ENCODE data around the gene PHC2. TPM values are rescaled to one million over a fixed set of nuclear protein-coding genes. Genes with fewer than 3 reads are reported as not detected.
"Not testable (repeated sequence)": the region's sequence is repeated elsewhere in the genome, so short reads cannot be mapped to it uniquely, and the experiment has no call there.

The PHC2 gene
- polyA plus RNA-seq, 1 donor: 58.2 TPM

DNA sequence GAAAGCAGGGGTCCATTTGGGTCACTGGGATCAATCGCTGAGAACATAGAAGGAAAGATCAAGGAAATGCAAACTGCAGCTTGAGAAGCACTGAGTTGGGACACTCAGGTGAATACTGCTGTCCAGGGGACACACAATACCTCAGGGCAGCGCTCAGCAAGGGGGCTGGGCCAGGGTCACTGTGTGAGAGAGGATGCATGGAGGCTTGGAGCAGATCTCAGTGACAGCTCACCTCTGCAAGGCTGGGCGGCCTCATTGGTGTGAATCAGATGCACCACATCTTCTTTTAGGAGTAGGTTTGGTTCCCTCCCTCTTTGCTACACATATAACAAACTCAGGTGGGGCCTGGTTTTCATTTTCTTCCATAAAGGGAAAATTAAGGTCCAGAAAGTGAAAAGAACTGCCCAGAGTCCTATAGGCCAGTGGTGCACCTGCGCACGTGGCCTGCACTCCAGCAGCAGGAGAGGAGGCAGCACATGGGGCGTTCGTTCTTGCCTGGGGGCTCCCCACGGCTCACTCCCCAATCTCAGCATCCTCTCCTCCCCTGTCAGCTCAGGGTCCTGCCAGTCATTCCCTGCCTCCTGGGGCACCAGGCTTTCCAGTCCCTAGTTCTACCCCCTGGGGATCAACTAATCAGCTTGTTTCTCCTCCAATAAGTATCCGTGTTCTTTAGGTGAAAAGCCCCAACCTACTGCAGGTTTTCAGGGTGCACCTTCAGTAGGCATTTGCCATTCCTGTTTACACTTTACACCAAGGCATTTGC, 111.5 kb downstream of the PHC2 start:
- no peaks in the 10 kb centered on the region for H3K9me3 ChIP-seq (ENCODE audit: control insufficient read depth, low read depth, low read length)
- H3K27me3 ChIP-seq (ENCODE audit: control insufficient read depth, insufficient read depth, low read length): no peaks in the 10 kb centered on the region
- H3K4me1 ChIP-seq (ENCODE audit: control insufficient read depth, insufficient read depth, low read length): peaks cover 2% of the 10 kb centered on the region
- DNase-seq: no peak
- H3K27ac ChIP-seq (ENCODE audit: low read length): no peak overlapping the region
- H3K4me3 ChIP-seq (ENCODE audit: low read length): no peak overlapping the region
- peaks cover 22% of the 10 kb centered on the region for H3K36me3 ChIP-seq (ENCODE audit: control insufficient read depth, insufficient read depth, low read length)
- WGBS (ENCODE audit: insufficient coverage, low lambda C conversion rate): no CpG with 5 or more reads among the region's 9 CpGs

DNA sequence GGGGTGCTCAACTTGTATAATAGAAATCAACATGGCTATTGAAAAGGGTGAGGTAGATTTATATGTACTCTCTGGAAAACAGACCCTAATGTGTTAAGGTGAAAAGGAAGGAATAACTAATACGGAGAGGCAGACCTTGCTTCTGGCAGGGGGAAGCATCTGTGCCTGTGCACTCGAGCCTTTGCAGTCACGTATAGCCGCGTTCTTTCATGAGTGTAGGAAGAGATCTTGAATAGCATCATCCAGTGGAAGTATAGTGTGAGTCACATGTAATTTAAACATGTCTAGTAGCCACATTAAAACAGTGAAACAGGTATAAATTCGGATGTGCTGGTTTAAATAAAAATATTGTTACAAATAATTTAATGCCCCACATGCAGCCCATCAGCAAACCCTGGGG, 112.9 kb downstream of the PHC2 start:
- Histone ChIP-seq H3K9me3 (ENCODE audit: control insufficient read depth, low read depth, low read length) (no peaks in the 10 kb centered on the region), H3K4me3 (ENCODE audit: low read length) (no peak overlapping the region), H3K4me1 (ENCODE audit: control insufficient read depth, insufficient read depth, low read length) (peaks cover 9% of the 10 kb centered on the region), H3K36me3 (ENCODE audit: control insufficient read depth, insufficient read depth, low read length) (peaks cover 8% of the 10 kb centered on the region), H3K27me3 (ENCODE audit: control insufficient read depth, insufficient read depth, low read length) (no peaks in the 10 kb centered on the region), H3K27ac (ENCODE audit: low read length) (no peak overlapping the region)
- WGBS (ENCODE audit: insufficient coverage, low lambda C conversion rate): 83% methylated on average over 1 of the region's 6 CpGs
- no peak for DNase-seq

- no peaks in the 10 kb centered on the region for H3K27me3 ChIP-seq (ENCODE audit: control insufficient read depth, insufficient read depth, low read length)
- no peak for DNase-seq
- 80% methylated on average over 1 of the region's 1 CpG for WGBS (ENCODE audit: insufficient coverage, low lambda C conversion rate)
- H3K9me3 ChIP-seq (ENCODE audit: control insufficient read depth, low read depth, low read length): no peaks in the 10 kb centered on the region
- no peak overlapping the region for H3K27ac ChIP-seq (ENCODE audit: low read length)
- H3K4me3 ChIP-seq (ENCODE audit: low read length): no peak overlapping the region
- H3K4me1 ChIP-seq (ENCODE audit: control insufficient read depth, insufficient read depth, low read length): peaks cover 9% of the 10 kb centered on the region
- peaks cover 4% of the 10 kb centered on the region for H3K36me3 ChIP-seq (ENCODE audit: control insufficient read depth, insufficient read depth, low read length)
Observed at GRCh38 chr1:33317354-33317753, 113.5 kb downstream of the PHC2 start.

DNA sequence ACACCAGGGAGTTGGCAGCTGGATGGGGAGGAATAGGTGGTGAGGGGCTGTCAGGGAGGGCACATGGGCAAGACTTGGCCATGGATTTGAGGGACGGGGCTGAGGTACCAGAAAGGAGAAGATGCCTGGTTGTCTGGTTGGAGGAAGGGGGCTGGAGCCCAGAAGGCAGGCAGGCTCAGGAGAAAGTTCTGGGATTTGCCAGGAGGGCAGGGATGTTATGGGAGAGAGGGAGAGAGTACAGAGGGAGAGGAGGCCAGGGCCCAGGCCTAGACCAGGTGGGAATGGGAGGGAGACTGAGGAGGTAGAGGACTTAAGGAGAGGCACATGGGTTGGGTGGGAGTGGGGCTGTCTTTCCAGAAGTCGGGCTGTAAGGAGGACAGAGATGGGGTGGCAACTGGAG, 114.3 kb downstream of the PHC2 start:
- Histone ChIP-seq H3K36me3 (ENCODE audit: control insufficient read depth, insufficient read depth, low read length) (peaks cover 4% of the 10 kb centered on the region), H3K27ac (ENCODE audit: low read length) (no peak overlapping the region), H3K4me3 (ENCODE audit: low read length) (no peak overlapping the region), H3K4me1 (ENCODE audit: control insufficient read depth, insufficient read depth, low read length) (peaks cover 9% of the 10 kb centered on the region), H3K9me3 (ENCODE audit: control insufficient read depth, low read depth, low read length) (no peaks in the 10 kb centered on the region), H3K27me3 (ENCODE audit: control insufficient read depth, insufficient read depth, low read length) (no peaks in the 10 kb centered on the region)
- no peak for DNase-seq
- no CpG with 5 or more reads among the region's 2 CpGs for WGBS (ENCODE audit: insufficient coverage, low lambda C conversion rate)

- H3K27ac ChIP-seq (ENCODE audit: low read length): no peak overlapping the region
- WGBS (ENCODE audit: insufficient coverage, low lambda C conversion rate): no CpG with 5 or more reads among the region's 9 CpGs
- DNase-seq: peak; percentile 44 to 54
- no peaks in the 10 kb centered on the region for H3K36me3 ChIP-seq (ENCODE audit: control insufficient read depth, insufficient read depth, low read length)
- H3K27me3 ChIP-seq (ENCODE audit: control insufficient read depth, insufficient read depth, low read length): no peaks in the 10 kb centered on the region
- H3K9me3 ChIP-seq (ENCODE audit: control insufficient read depth, low read depth, low read length): peaks cover 9% of the 10 kb centered on the region
- peaks cover 9% of the 10 kb centered on the region for H3K4me1 ChIP-seq (ENCODE audit: control insufficient read depth, insufficient read depth, low read length)
- H3K4me3 ChIP-seq (ENCODE audit: low read length): no peak overlapping the region
Observed at GRCh38 chr1:33314416-33314815, 116.5 kb downstream of the PHC2 start.

DNA sequence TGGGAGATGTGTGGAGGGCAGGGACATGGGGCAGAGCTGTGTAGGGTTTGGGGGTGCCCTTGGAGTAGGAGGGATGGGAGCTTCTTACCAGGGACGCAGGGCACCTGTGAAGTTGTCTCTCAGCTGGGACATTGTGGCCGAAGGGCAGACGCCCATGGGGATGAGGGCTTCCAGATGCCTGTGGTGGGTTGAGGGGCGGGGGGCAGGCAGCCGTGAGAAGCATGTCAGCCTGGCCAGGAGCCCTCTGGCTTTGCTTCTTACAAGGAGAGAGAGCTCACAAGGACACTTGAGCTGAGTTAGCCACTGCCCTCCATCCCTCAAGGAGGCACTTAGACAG, 118.5 kb downstream of the PHC2 start:
- Histone ChIP-seq H3K4me3 (ENCODE audit: low read length) (no peak overlapping the region), H3K27me3 (ENCODE audit: control insufficient read depth, insufficient read depth, low read length) (no peaks in the 10 kb centered on the region), H3K27ac (ENCODE audit: low read length) (no peak overlapping the region), H3K36me3 (ENCODE audit: control insufficient read depth, insufficient read depth, low read length) (no peaks in the 10 kb centered on the region), H3K9me3 (ENCODE audit: control insufficient read depth, low read depth, low read length) (peaks cover 10% of the 10 kb centered on the region), H3K4me1 (ENCODE audit: control insufficient read depth, insufficient read depth, low read length) (peaks cover 9% of the 10 kb centered on the region)
- WGBS (ENCODE audit: insufficient coverage, low lambda C conversion rate): no CpG with 5 or more reads among the region's 5 CpGs
- no peak for DNase-seq

GRCh38 chr1:33311706-33312412, 119.0 kb downstream of the PHC2 start:
- DNase-seq: no peak
- Histone ChIP-seq H3K4me1 (ENCODE audit: control insufficient read depth, insufficient read depth, low read length) (peaks cover 9% of the 10 kb centered on the region), H3K9me3 (ENCODE audit: control insufficient read depth, low read depth, low read length) (peaks cover 10% of the 10 kb centered on the region), H3K4me3 (ENCODE audit: low read length) (no peak overlapping the region), H3K36me3 (ENCODE audit: control insufficient read depth, insufficient read depth, low read length) (no peaks in the 10 kb centered on the region), H3K27ac (ENCODE audit: low read length) (no peak overlapping the region), H3K27me3 (ENCODE audit: control insufficient read depth, insufficient read depth, low read length) (peaks cover 2% of the 10 kb centered on the region)
- WGBS (ENCODE audit: insufficient coverage, low lambda C conversion rate): no CpG with 5 or more reads among the region's 7 CpGs

- peaks cover 12% of the 10 kb centered on the region for H3K27me3 ChIP-seq (ENCODE audit: control insufficient read depth, insufficient read depth, low read length)
- H3K27ac ChIP-seq (ENCODE audit: low read length): no peak overlapping the region
- DNase-seq: no peak
- no peaks in the 10 kb centered on the region for H3K36me3 ChIP-seq (ENCODE audit: control insufficient read depth, insufficient read depth, low read length)
- no CpG with 5 or more reads among the region's 8 CpGs for WGBS (ENCODE audit: insufficient coverage, low lambda C conversion rate)
- no peak overlapping the region for H3K4me3 ChIP-seq (ENCODE audit: low read length)
- H3K4me1 ChIP-seq (ENCODE audit: control insufficient read depth, insufficient read depth, low read length): peaks cover 9% of the 10 kb centered on the region
- peaks cover 10% of the 10 kb centered on the region for H3K9me3 ChIP-seq (ENCODE audit: control insufficient read depth, low read depth, low read length)
Observed at GRCh38 chr1:33310702-33311101, 120.2 kb downstream of the PHC2 start.

DNA sequence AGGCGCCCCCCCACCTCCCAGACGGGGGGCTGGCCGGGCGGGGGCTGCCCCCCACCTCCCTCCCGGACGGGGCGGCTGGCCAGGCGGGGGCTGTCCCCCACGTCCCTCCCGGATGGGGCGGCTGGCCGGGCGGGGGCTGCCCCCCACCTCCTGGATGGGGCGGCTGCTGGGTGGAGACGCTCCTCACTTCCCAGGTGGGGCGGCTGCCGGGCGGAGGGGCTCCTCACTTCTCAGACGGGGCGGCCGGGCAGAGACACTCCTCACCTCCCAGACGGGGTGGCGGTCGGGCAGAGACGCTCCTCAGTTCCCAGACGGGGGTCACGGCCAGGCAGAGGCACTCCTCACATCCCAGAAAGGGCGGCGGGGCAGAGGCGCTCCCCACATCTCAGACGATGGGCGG, 121.5 kb downstream of the PHC2 start:
- not testable (repeated sequence) for H3K4me3 ChIP-seq (ENCODE audit: low read length); H3K9me3 ChIP-seq (ENCODE audit: control insufficient read depth, low read depth, low read length); DNase-seq; H3K36me3 ChIP-seq (ENCODE audit: control insufficient read depth, insufficient read depth, low read length); H3K27ac ChIP-seq (ENCODE audit: low read length); H3K4me1 ChIP-seq (ENCODE audit: control insufficient read depth, insufficient read depth, low read length)
- no CpG with 5 or more reads among the region's 32 CpGs for WGBS (ENCODE audit: insufficient coverage, low lambda C conversion rate)
- peaks cover 12% of the 10 kb centered on the region for H3K27me3 ChIP-seq (ENCODE audit: control insufficient read depth, insufficient read depth, low read length)

DNA sequence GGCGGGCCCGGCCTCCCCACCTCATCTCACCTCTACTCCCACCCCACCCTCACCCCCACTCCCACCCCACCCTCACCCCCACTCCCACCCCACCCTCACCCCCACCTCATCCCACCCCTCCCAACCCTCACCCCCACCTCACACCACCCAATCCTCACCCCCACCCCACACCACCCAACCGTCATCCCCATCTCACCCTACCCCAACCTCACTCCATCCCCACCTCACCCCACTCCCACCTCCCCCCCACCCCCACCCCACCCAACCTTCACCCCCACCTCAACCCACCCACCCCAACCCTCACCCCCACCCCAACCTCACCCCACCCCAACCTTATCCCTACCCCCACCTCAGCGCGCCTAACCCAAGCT, 123.4 kb downstream of the PHC2 start:
- Histone ChIP-seq H3K4me3 (ENCODE audit: low read length) (no peak overlapping the region), H3K9me3 (ENCODE audit: control insufficient read depth, low read depth, low read length) (peaks cover 10% of the 10 kb centered on the region), H3K27me3 (ENCODE audit: control insufficient read depth, insufficient read depth, low read length) (peaks cover 12% of the 10 kb centered on the region), H3K4me1 (ENCODE audit: control insufficient read depth, insufficient read depth, low read length) (no peaks in the 10 kb centered on the region), H3K27ac (ENCODE audit: low read length) (no peak overlapping the region), H3K36me3 (ENCODE audit: control insufficient read depth, insufficient read depth, low read length) (no peaks in the 10 kb centered on the region)
- DNase-seq: no peak
- no CpG with 5 or more reads among the region's 5 CpGs for WGBS (ENCODE audit: insufficient coverage, low lambda C conversion rate)

Measured in large intestine (tissue), 3 donors.